Liver (tissue), 9 donors: ENCODE data around the gene C10orf67. TPM values are rescaled to one million over a fixed set of nuclear protein-coding genes. Genes with fewer than 3 reads are reported as not detected.

Experiments used
- DNase-seq: peaks from one replicate; pipeline ENCODE4 v3.0.0-alpha.2; 2017; ENCODE audit warnings: low spot score
- H3K27ac ChIP-seq, 2 donors: one replicate each; pipeline ENCODE4 v1.7.0; 2013; ENCODE audit warnings: inconsistent platforms in 2 of 2, low read length in 2 of 2, control low read depth in 1 of 2, low read depth in 1 of 2, mild to moderate bottlenecking in 1 of 2
- H3K27me3 ChIP-seq, 4 donors: one replicate each; pipeline versions ENCODE4 v1.6.1 to v1.7.0; 2013; ENCODE audit warnings: low read length in 3 of 4, inconsistent platforms in 1 of 4, mild to moderate bottlenecking in 1 of 4, moderate library complexity in 1 of 4; ENCODE audit not compliant: control insufficient read depth in 4 of 4, insufficient read depth in 4 of 4
- H3K36me3 ChIP-seq, 4 donors: one replicate each; pipeline versions ENCODE4 v1.6.1 to v1.7.0; 2013; ENCODE audit warnings: low read length in 3 of 4, mild to moderate bottlenecking in 3 of 4, low read depth in 1 of 4, moderate library complexity in 1 of 4; ENCODE audit not compliant: control insufficient read depth in 4 of 4, insufficient read depth in 3 of 4
- H3K4me1 ChIP-seq, 4 donors: one replicate each; pipeline versions ENCODE4 v1.6.1 to v1.7.0; 2013; ENCODE audit warnings: low read length in 3 of 4, mild to moderate bottlenecking in 3 of 4, moderate library complexity in 1 of 4; ENCODE audit not compliant: control insufficient read depth in 4 of 4, insufficient read depth in 4 of 4
- H3K4me3 ChIP-seq, 3 donors: one replicate each; pipeline versions ENCODE4 v1.6.1 to v1.7.0; 2013; ENCODE audit warnings: low read length in 3 of 3, control low read depth in 1 of 3, low read depth in 1 of 3, mild to moderate bottlenecking in 1 of 3
- H3K9ac ChIP-seq, 2 donors: one replicate each; pipeline ENCODE4 v1.7.0; 2013; ENCODE audit warnings: low read length in 2 of 2, mild to moderate bottlenecking in 2 of 2, moderate library complexity in 2 of 2, control low read depth in 1 of 2, low read depth in 1 of 2
- H3K9me3 ChIP-seq, 4 donors: one replicate each; pipeline versions ENCODE4 v1.6.1 to v1.7.0; 2013; ENCODE audit warnings: low read length in 3 of 4; ENCODE audit not compliant: control insufficient read depth in 4 of 4
- CTCF ChIP-seq: fragments of 150-350 bp; IDR thresholded peaks from 2 replicates; pipeline ENCODE4 v1.5.1; 2017; ENCODE audit warnings: improper control_type of control experiment, low read depth, low read length; ENCODE audit not compliant: missing input control
- EGR1 ChIP-seq, 2 donors: IDR thresholded peaks; 2 replicates each; pipeline ENCODE4 v1.6.1; 2016 to 2018; ENCODE audit warnings: antibody characterized with exemption in 2 of 2, low read depth in 2 of 2
- FOXA1 ChIP-seq: IDR thresholded peaks from 2 replicates; pipeline ENCODE4 v1.6.1; 2016; ENCODE audit warnings: antibody characterized with exemption
- FOXA2 ChIP-seq: IDR thresholded peaks from 2 replicates; pipeline ENCODE4 v1.6.1; 2016; ENCODE audit warnings: antibody characterized with exemption
- HNF4A ChIP-seq, 2 donors: conservative IDR thresholded peaks; 2 replicates each; pipeline ENCODE4 v1.6.1; 2016; ENCODE audit warnings: antibody characterized with exemption in 2 of 2, mild to moderate bottlenecking in 2 of 2
- HNF4G ChIP-seq: IDR thresholded peaks from 2 replicates; pipeline ENCODE4 v1.6.1; 2016; ENCODE audit warnings: antibody characterized with exemption
- JUND ChIP-seq, 2 donors: IDR thresholded peaks; 2 replicates each; pipeline ENCODE4 v1.6.1; 2016; ENCODE audit warnings: antibody characterized with exemption in 2 of 2
- RXRA ChIP-seq, 2 donors: IDR thresholded peaks; 2 replicates each; pipeline ENCODE4 v1.6.1; 2017 to 2018; ENCODE audit warnings: antibody characterized with exemption in 2 of 2, mild to moderate bottlenecking in 1 of 2
- SP1 ChIP-seq: IDR thresholded peaks from 2 replicates; pipeline ENCODE4 v1.6.1; 2018; ENCODE audit warnings: antibody characterized with exemption, mild to moderate bottlenecking
- ZBTB33 ChIP-seq: IDR thresholded peaks from 2 replicates; pipeline ENCODE4 v1.6.1; 2016; ENCODE audit warnings: antibody characterized with exemption
- WGBS: extraction: QIAGEN DNeasy Blood & Tissue Kit; methylation state at CpG from one replicate; pipeline ENCODE4 v1.1.7; 2013; 5-methylcytosine and 5-hydroxymethylcytosine counted together
- polyA plus RNA-seq, 2 donors: library from polyadenylated mRNA; stranded (reverse) in 1 of 2; unstranded in 1 of 2; fragments of 200-250 nt in 1 of 2; fragments of >200 nt in 1 of 2; fragmentation: Nextera tagmentation in 1 of 2; extraction: Ambion mirVana in 1 of 2; gene quantifications; one replicate each; pipeline versions ENCODE4 v1.2.1 to v1.2.3, GENCODE V29; 2013 to 2015
- total RNA-seq, 2 donors: library from RNA; depleted of rRNA; stranded (reverse); fragments of >200 nt; gene quantifications; one replicate each; pipeline ENCODE4 v1.2.3, GENCODE V29; 2014
- donor health status: healthy.
- donor health status: healthy.
- donor health status: healthy.
- donor health status: healthy.
- donor health status: healthy.

Gene C10orf67
- total and polyA plus RNA-seq, 4 donors = 0.02 TPM; not detected in 3

- Histone ChIP-seq H3K9me3 (no peaks in the 10 kb centered on the region), H3K27ac (no peak overlapping the region), H3K27me3 (peaks cover 2 to 13% (median 8%) of the 10 kb centered on the region in 4 donors), H3K4me1 (no peaks in the 10 kb centered on the region), H3K9ac (no peak overlapping the region), H3K36me3 (no peaks in the 10 kb centered on the region), H3K4me3 (no peak overlapping the region)
- 6% methylated on average over 10 of the region's 10 CpGs for WGBS
- no peak for DNase-seq
- TF ChIP-seq ZBTB33 = no peak
- no peak for TF ChIP-seq HNF4A (conservative IDR thresholded peaks at IDR 0.05)
- no peak for TF ChIP-seq SP1
- no peak for TF ChIP-seq CTCF
- no peak for TF ChIP-seq HNF4G
- no peak for TF ChIP-seq RXRA (IDR thresholded peaks at IDR 0.05)
- TF ChIP-seq FOXA2 = no peak
These were observed 139.8 kb downstream of the C10orf67 start for GRCh38 chr10:23204773-23205172.

- Histone ChIP-seq H3K27me3 (peaks cover 2 to 13% (median 8%) of the 10 kb centered on the region in 4 donors), H3K9me3 (no peaks in the 10 kb centered on the region), H3K4me3 (no peak overlapping the region), H3K4me1 (no peaks in the 10 kb centered on the region), H3K9ac (no peak overlapping the region), H3K27ac (no peak overlapping the region), H3K36me3 (no peaks in the 10 kb centered on the region)
- DNase-seq = no peak
- TF ChIP-seq FOXA1 (no peak), JUND (IDR thresholded peaks at IDR 0.05) (no peak)
- WGBS = 11% methylated on average over 29 of the region's 29 CpGs
These were observed 140.9 kb downstream of the C10orf67 start for GRCh38 chr10:23203369-23204325.

GRCh38 chr10:23202779-23203178 lies 141.8 kb downstream of the C10orf67 start:
- 7% methylated on average over 3 of the region's 3 CpGs for WGBS
- Histone ChIP-seq H3K27me3 (peaks cover 2 to 15% (median 9%) of the 10 kb centered on the region in 4 donors), H3K36me3 (no peaks in the 10 kb centered on the region), H3K9ac (no peak overlapping the region), H3K27ac (no peak overlapping the region), H3K4me3 (no peak overlapping the region), H3K9me3 (no peaks in the 10 kb centered on the region), H3K4me1 (no peaks in the 10 kb centered on the region)
- no peak for DNase-seq
- TF ChIP-seq EGR1 (IDR thresholded peaks at IDR 0.05; ENCODE audit: low read depth in 2 of 2) (no peak), FOXA1 (no peak)
